Mesenchymal stem cell (in vitro differentiated cells and primary cell): ENCODE measurements around the gene PALLD.

Source experiments
- DNase-seq: peaks from one replicate; pipeline ENCODE4 v3.0.0-alpha.2; 2013
- H2AFZ ChIP-seq: one replicate; pipeline ENCODE4 v1.6.1; 2013; ENCODE audit warnings: low read depth, mild to moderate bottlenecking, control low read depth, inconsistent platforms, low read length, moderate library complexity
- H2AK5ac ChIP-seq: 2 replicates; pipeline ENCODE4 v1.6.1; 2013; ENCODE audit warnings: low read length, moderate library complexity, mild to moderate bottlenecking, inconsistent platforms; ENCODE audit not compliant: severe bottlenecking
- H2BK120ac ChIP-seq: one replicate; pipeline ENCODE4 v1.6.1; 2013; ENCODE audit warnings: low read depth, mild to moderate bottlenecking, inconsistent platforms, low read length, moderate library complexity
- H2BK12ac ChIP-seq, 2 experiments: one replicate each; pipeline ENCODE4 v1.6.1; 2013; ENCODE audit warnings: inconsistent platforms in 2 of 2, low read length in 2 of 2, mild to moderate bottlenecking in 2 of 2, moderate library complexity in 2 of 2, control low read depth in 1 of 2
- H2BK15ac ChIP-seq: one replicate; pipeline ENCODE4 v1.6.1; 2013; ENCODE audit warnings: mild to moderate bottlenecking, low read depth, inconsistent platforms; ENCODE audit not compliant: poor library complexity, severe bottlenecking
- H2BK5ac ChIP-seq: 2 replicates; pipeline ENCODE4 v1.6.1; 2013; ENCODE audit warnings: low read depth, mild to moderate bottlenecking, low read length, control low read depth, inconsistent platforms; ENCODE audit not compliant: poor library complexity, severe bottlenecking
- H3K14ac ChIP-seq, 2 experiments: one replicate each; pipeline ENCODE4 v1.6.1; 2013; ENCODE audit warnings: inconsistent platforms in 2 of 2, low read length in 2 of 2, control low read depth in 1 of 2, mild to moderate bottlenecking in 1 of 2, moderate library complexity in 1 of 2
- H3K18ac ChIP-seq, 2 experiments: one replicate each; pipeline ENCODE4 v1.6.1; 2013; ENCODE audit warnings: inconsistent platforms in 2 of 2, low read length in 2 of 2, control low read depth in 1 of 2, low read depth in 1 of 2, mild to moderate bottlenecking in 1 of 2
- H3K23ac ChIP-seq, 2 experiments: one replicate each; pipeline ENCODE4 v1.6.1; 2013; ENCODE audit warnings: inconsistent platforms in 2 of 2, low read length in 2 of 2, mild to moderate bottlenecking in 2 of 2, moderate library complexity in 2 of 2, control low read depth in 1 of 2
- H3K27ac ChIP-seq: 2 replicates; pipeline ENCODE4 v1.5.1; 2013; ENCODE audit warnings: mild to moderate bottlenecking, moderate library complexity, low read length, control low read depth, inconsistent platforms; ENCODE audit not compliant: poor library complexity, severe bottlenecking
- H3K27me3 ChIP-seq, 2 experiments: 2 replicates each; pipeline versions ENCODE4 v1.6.1 to v1.7.0; 2013; ENCODE audit warnings: low read length in 2 of 2, mild to moderate bottlenecking in 2 of 2, moderate library complexity in 2 of 2, control low read depth in 1 of 2, inconsistent platforms in 1 of 2; ENCODE audit not compliant: control insufficient read depth in 1 of 2, insufficient read depth in 1 of 2
- H3K36me3 ChIP-seq, 2 experiments: 2 replicates each; pipeline versions ENCODE4 v1.6.1 to v1.7.0; 2013; ENCODE audit warnings: low read length in 2 of 2, control low read depth in 1 of 2, inconsistent platforms in 1 of 2, low read depth in 1 of 2, mild to moderate bottlenecking in 1 of 2; ENCODE audit not compliant: insufficient read depth in 2 of 2, control insufficient read depth in 1 of 2
- H3K4ac ChIP-seq, 2 experiments: one replicate each; pipeline ENCODE4 v1.6.1; 2013; ENCODE audit warnings: inconsistent platforms in 2 of 2, low read length in 2 of 2, mild to moderate bottlenecking in 2 of 2, moderate library complexity in 2 of 2, control low read depth in 1 of 2, low read depth in 1 of 2
- H3K4me1 ChIP-seq: 2 replicates; pipeline ENCODE4 v1.6.1; 2013; ENCODE audit warnings: low read depth, low read length, control low read depth; ENCODE audit not compliant: control insufficient read depth, insufficient read depth
- H3K4me2 ChIP-seq: 2 replicates; pipeline ENCODE4 v1.6.1; 2013; ENCODE audit warnings: low read length, mild to moderate bottlenecking, inconsistent platforms; ENCODE audit not compliant: poor library complexity, severe bottlenecking
- H3K4me3 ChIP-seq, 2 experiments: 2 replicates each; pipeline versions ENCODE4 v1.5.1 to v1.7.0; 2013; ENCODE audit warnings: low read length in 2 of 2, mild to moderate bottlenecking in 2 of 2, control low read depth in 1 of 2, low read depth in 1 of 2; ENCODE audit not compliant: insufficient read depth in 1 of 2
- H3K79me1 ChIP-seq: replicated peaks from 2 replicates; pipeline ENCODE4 v1.6.1; 2013; ENCODE audit warnings: mild to moderate bottlenecking, control low read depth, low read length, inconsistent platforms; ENCODE audit not compliant: poor library complexity, severe bottlenecking
- H3K9ac ChIP-seq: 2 replicates; pipeline ENCODE4 v1.7.0; 2013; ENCODE audit warnings: mild to moderate bottlenecking, low read length, moderate library complexity
- H3K9me3 ChIP-seq: 2 replicates; pipeline ENCODE4 v1.7.0; 2013; ENCODE audit warnings: mild to moderate bottlenecking, low read length; ENCODE audit not compliant: control insufficient read depth
- H4K8ac ChIP-seq: one replicate; pipeline ENCODE4 v1.6.1; 2013; ENCODE audit warnings: inconsistent platforms, mild to moderate bottlenecking, low read length, moderate library complexity
- H4K91ac ChIP-seq: one replicate; pipeline ENCODE4 v1.6.1; 2013; ENCODE audit warnings: mild to moderate bottlenecking, low read length, inconsistent platforms
- WGBS: methylation state at CpG from one replicate; pipeline ENCODE4 v1.1.7; 2013; ENCODE audit warnings: mixed read lengths; 5-methylcytosine and 5-hydroxymethylcytosine counted together

The PALLD gene

GRCh38 chr4:168472920-168473319 lies 23.9 kb upstream of the PALLD start:
- Histone ChIP-seq H3K4me2 (no peak overlapping the region), H3K27ac (no peak overlapping the region), H3K36me3 (peaks cover 3 to 66% of the 10 kb centered on the region in 2 experiments), H4K91ac (no peak overlapping the region), H4K8ac (no peak overlapping the region), H2BK12ac (no peak overlapping the region), H3K4me3 (no peak overlapping the region), H3K18ac (no peak overlapping the region), H2BK120ac (no peak overlapping the region), H3K4ac (no peak overlapping the region), H2AK5ac (no peak overlapping the region), H3K14ac (no peak overlapping the region), H3K9ac (no peak overlapping the region), H3K9me3 (peaks cover 6% of the 10 kb centered on the region), H3K4me1 (no peaks in the 10 kb centered on the region), H2AFZ (no peak overlapping the region), H3K23ac (no peak overlapping the region), H3K27me3 (no peaks in the 10 kb centered on the region), H3K79me1 (peaks cover 5% of the 10 kb centered on the region), H2BK5ac (no peak overlapping the region), H2BK15ac (no peak overlapping the region)
- 95% methylated on average over 2 of the region's 2 CpGs for WGBS
- DNase-seq, result no peak

DNA sequence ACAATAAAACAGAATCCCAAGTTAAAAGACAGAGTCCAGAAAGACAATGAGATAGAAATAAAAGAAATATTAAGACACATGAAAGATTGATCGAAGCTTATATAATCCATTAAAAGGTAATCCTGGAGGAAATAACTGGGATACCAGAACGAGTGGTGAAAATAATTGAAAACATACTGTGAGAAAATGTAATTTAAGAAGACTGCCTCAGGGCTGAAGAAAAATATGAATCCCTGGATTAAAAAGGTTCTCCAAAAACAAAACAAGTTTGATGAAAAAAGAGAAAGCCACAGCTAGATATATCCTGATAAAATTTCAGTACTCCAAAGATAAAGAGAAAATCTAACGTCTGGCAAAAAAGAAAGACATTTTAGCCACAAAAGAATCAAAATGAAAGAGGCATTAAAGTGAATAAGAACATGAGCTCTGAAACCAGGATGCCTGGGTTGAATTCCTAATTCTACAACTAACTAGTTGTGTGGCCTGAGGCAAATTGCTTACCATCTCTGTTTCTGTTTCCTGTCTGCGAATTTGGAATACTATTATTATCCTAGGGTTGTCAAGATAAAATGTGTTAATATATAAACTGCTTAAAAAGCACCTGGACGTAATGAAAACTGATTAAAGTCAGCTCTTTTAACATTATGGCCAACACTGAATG lies 22.1 kb upstream of the PALLD start:
- no peak overlapping the region for H3K23ac ChIP-seq
- H2BK5ac ChIP-seq, result no peak overlapping the region
- H3K14ac ChIP-seq, result no peak overlapping the region
- 87% methylated on average over 2 of the region's 5 CpGs for WGBS
- no peak for DNase-seq
- no peak overlapping the region for H3K27ac ChIP-seq
- H2BK120ac ChIP-seq, result no peak overlapping the region
- no peak overlapping the region for H3K4ac ChIP-seq
- no peak overlapping the region for H4K8ac ChIP-seq
- no peak overlapping the region for H3K4me2 ChIP-seq
- no peak overlapping the region for H2AFZ ChIP-seq
- no peak overlapping the region for H2AK5ac ChIP-seq
- H3K36me3 ChIP-seq, result peaks cover 0 to 56% of the 10 kb centered on the region in 2 experiments
- no peak overlapping the region for H2BK15ac ChIP-seq
- H3K4me1 ChIP-seq, result no peaks in the 10 kb centered on the region
- no peak overlapping the region for H3K18ac ChIP-seq
- H3K9ac ChIP-seq, result peak overlapping the region; percentile 73
- H3K9me3 ChIP-seq, result peaks cover 2% of the 10 kb centered on the region
- no peak overlapping the region for H4K91ac ChIP-seq
- H2BK12ac ChIP-seq, result no peak overlapping the region
- H3K79me1 ChIP-seq, result peaks cover 7% of the 10 kb centered on the region
- H3K4me3 ChIP-seq, result peak overlapping the region in 1 of 2 experiments; percentile 30
- no peaks in the 10 kb centered on the region for H3K27me3 ChIP-seq

GRCh38 chr4:168475745-168476144 lies 21.1 kb upstream of the PALLD start:
- H3K14ac ChIP-seq, result no peak overlapping the region

DNA sequence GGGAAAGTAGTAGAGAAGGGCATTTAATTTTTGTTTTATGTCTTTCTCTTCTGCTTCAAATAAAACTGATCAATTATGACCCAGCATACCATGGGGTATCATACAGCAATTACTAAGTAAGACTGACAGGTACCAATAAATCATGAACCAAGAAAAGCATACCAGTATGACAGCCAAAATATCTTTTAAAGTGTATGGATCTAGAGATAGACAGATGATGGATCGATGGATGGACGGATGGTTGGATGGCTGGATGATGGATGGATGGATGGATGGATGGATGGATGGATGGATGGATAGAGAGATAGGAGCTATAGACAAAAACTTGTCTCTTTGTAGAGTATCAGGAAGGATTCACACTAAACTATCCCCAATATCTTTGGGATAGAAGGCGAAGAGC lies 18.0 kb upstream of the PALLD start:
- Histone ChIP-seq H2AFZ (no peak overlapping the region), H2BK15ac (no peak overlapping the region), H3K9ac (no peak overlapping the region), H3K23ac (no peak overlapping the region), H3K4ac (no peak overlapping the region), H3K14ac (no peak overlapping the region), H3K4me1 (peaks cover 3% of the 10 kb centered on the region), H3K4me2 (no peak overlapping the region), H3K18ac (no peak overlapping the region), H3K27me3 (no peaks in the 10 kb centered on the region), H4K91ac (no peak overlapping the region), H3K27ac (no peak overlapping the region), H2BK12ac (no peak overlapping the region), H3K79me1 (peaks cover 9% of the 10 kb centered on the region), H3K9me3 (peaks cover 2% of the 10 kb centered on the region), H3K4me3 (peak overlapping the region in 1 of 2 experiments; percentile 90), H4K8ac (no peak overlapping the region), H2BK120ac (no peak overlapping the region), H2AK5ac (no peak overlapping the region), H3K36me3 (peaks cover 0 to 15% of the 10 kb centered on the region in 2 experiments), H2BK5ac (no peak overlapping the region)
- WGBS, result 100% methylated on average over 3 of the region's 3 CpGs
- DNase-seq, result no peak

More at GRCh38 chr4:168475745-168476144, 21.1 kb upstream of the PALLD start:
- Histone ChIP-seq H3K36me3 (peaks cover 0 to 46% of the 10 kb centered on the region in 2 experiments), H2AFZ (no peak overlapping the region), H4K8ac (no peak overlapping the region), H3K4me3 (no peak overlapping the region), H3K18ac (no peak overlapping the region), H2BK15ac (no peak overlapping the region), H4K91ac (no peak overlapping the region), H3K27me3 (no peaks in the 10 kb centered on the region), H3K9me3 (peaks cover 2% of the 10 kb centered on the region), H3K27ac (no peak overlapping the region), H3K4me1 (peaks cover 3% of the 10 kb centered on the region), H3K79me1 (peaks cover 9% of the 10 kb centered on the region), H2BK5ac (no peak overlapping the region), H2AK5ac (no peak overlapping the region), H2BK12ac (no peak overlapping the region), H3K4me2 (no peak overlapping the region), H3K9ac (peak overlapping the region; percentile 73), H2BK120ac (no peak overlapping the region), H3K23ac (no peak overlapping the region), H3K4ac (no peak overlapping the region)
- WGBS, result 54% methylated on average over 2 of the region's 2 CpGs
- no peak for DNase-seq
